Type B pancreatic cell (in vitro differentiated cells): Measurements from ENCODE around the gene MTMR3. TPM values are rescaled to one million over a fixed set of nuclear protein-coding genes. Genes with fewer than 3 reads are reported as not detected.

Experiments
- DNase-seq: peaks from one replicate; pipeline ENCODE4 v3.0.0; 2021; ENCODE audit warnings: mixed read lengths; ENCODE audit not compliant: unreplicated experiment; ENCODE audit errors: extremely low spot score
- H3K27ac Mint-ChIP-seq: 2 replicates; pipeline ENCODE4 v1.8.0; 2021; ENCODE audit warnings: mild to moderate bottlenecking, mixed read lengths
- H3K27me3 Mint-ChIP-seq: 2 replicates; pipeline ENCODE4 v1.8.0; 2021; ENCODE audit warnings: mixed read lengths
- H3K36me3 Mint-ChIP-seq: 2 replicates; pipeline ENCODE4 v1.8.0; 2021; ENCODE audit warnings: mixed read lengths
- H3K4me1 Mint-ChIP-seq: one replicate; pipeline ENCODE4 v1.8.0; 2021; ENCODE audit warnings: mixed read lengths; ENCODE audit not compliant: unreplicated experiment
- H3K4me3 Mint-ChIP-seq: 2 replicates; pipeline ENCODE4 v1.8.0; 2021; ENCODE audit warnings: mild to moderate bottlenecking, mixed read lengths
- H3K9me3 Mint-ChIP-seq: 2 replicates; pipeline ENCODE4 v1.8.0; 2021; ENCODE audit warnings: mixed read lengths
- CTCF ChIP-seq: fragments of 200-600 bp; sonication (generic); conservative IDR thresholded peaks from 2 replicates; pipeline ENCODE4 v1.5.0; 2021; ENCODE audit warnings: antibody characterized with exemption, mild to moderate bottlenecking
- total RNA-seq: library from RNA; stranded (reverse); gene quantifications from 2 replicates; pipeline ENCODE4 v1.2.1, GENCODE V29; 2021; ENCODE audit warnings: low replicate concordance

Gene MTMR3
- total RNA-seq, 1 donor from 2014 or later: 54.3 TPM

DNA sequence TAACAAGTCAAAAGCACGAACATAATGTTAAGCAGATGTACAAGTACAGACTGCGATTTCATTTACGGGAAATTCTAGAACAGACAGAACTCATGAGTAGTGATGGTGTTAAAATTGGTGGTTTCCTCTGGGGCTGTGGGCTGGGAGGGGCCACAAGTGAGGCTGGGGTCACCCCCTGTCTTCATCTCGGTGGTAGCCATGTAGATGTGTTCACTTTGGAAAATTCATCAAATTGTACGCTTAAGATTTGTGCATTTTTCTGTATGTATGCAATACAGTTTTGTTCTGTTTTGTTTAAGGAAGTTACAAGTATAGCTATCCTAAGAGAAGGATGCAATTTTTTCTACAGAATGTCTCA lies 44.4 kb upstream of the MTMR3 start:
- Mint-ChIP-seq H3K9me3 (no peaks in the 10 kb centered on the region), H3K4me3 (peak overlapping the region; percentile 90), H3K4me1 (peaks cover 17% of the 10 kb centered on the region), H3K27me3 (no peaks in the 10 kb centered on the region), H3K27ac (peak overlapping the region; percentile 88), H3K36me3 (no peaks in the 10 kb centered on the region)
- DNase-seq: no peak
- peak; percentile 29 for TF ChIP-seq CTCF

DNA sequence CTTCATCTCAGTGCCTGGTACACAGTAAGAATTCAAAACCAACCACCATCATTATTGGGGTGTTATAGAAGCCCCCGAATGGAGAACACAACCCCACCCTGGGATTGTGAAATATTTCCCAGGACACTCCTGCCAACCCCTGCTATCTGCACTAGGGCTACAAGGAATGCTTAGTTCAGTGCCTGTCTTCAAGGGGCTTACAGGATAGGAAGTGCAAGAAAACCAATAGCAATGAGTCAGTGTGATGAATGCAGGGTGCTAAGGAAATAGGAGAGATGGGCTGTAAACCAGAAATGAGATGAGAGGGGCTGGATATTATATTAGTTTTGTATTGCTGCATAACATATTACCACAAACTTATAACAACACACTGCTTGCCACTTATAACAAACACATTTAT lies 43.9 kb upstream of the MTMR3 start:
- TF ChIP-seq CTCF: no peak
- H3K4me3 Mint-ChIP-seq: peak overlapping the region; percentile 90
- DNase-seq: no peak
- H3K27me3 Mint-ChIP-seq: no peaks in the 10 kb centered on the region
- H3K4me1 Mint-ChIP-seq: peaks cover 17% of the 10 kb centered on the region
- H3K9me3 Mint-ChIP-seq: no peaks in the 10 kb centered on the region
- peak overlapping the region; percentile 88 for H3K27ac Mint-ChIP-seq
- no peaks in the 10 kb centered on the region for H3K36me3 Mint-ChIP-seq

DNA sequence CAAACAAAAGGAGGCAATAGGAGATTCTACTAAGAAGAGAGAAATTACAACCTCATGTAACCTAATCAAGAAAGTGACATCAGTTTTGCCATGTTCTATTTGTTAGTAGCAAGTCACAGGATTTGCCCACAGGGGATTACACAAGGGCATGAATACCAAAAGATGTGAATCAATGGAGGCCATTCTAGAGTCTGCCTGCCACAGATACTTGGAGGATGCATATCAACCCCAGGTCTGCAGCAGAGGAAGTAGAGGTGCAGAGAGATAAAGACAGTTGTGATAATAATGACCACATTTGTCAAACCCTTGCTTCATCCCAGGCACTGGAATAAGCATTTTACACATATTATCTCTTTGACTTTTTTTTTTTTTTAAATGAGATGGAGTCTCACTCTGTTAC lies 42.5 kb upstream of the MTMR3 start:
- Mint-ChIP-seq H3K4me3 (no peak overlapping the region), H3K4me1 (peaks cover 17% of the 10 kb centered on the region), H3K9me3 (peaks cover under 1% of the 10 kb centered on the region), H3K36me3 (no peaks in the 10 kb centered on the region), H3K27me3 (no peaks in the 10 kb centered on the region), H3K27ac (no peak overlapping the region)
- no peak for DNase-seq
- no peak for TF ChIP-seq CTCF

- Mint-ChIP-seq H3K36me3 (no peaks in the 10 kb centered on the region), H3K4me1 (peaks cover 7% of the 10 kb centered on the region), H3K9me3 (peaks cover 5% of the 10 kb centered on the region), H3K27me3 (no peaks in the 10 kb centered on the region), H3K27ac (no peak overlapping the region), H3K4me3 (no peak overlapping the region)
- DNase-seq: no peak
- TF ChIP-seq CTCF: no peak
Observed at GRCh38 chr22:29842172-29842571, 40.8 kb upstream of the MTMR3 start.

DNA sequence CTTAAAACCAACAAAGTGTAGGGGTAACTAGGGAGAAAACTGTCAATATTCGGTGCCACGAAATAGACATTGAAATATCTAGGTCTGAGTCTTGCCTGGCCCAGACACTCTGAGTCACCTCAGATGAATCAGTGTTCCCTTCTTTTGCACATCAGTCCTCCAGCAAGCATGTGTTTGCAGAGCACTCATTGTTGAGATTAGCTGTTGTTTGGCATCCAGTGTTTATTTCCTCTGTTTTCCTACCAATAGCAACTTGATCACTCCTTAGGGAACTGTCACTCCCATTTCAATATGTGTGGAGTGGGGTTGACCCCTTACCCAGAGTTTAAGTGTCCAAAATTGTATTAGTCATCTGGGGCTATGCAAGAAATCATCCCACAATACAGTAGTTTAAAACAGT lies 40.2 kb upstream of the MTMR3 start:
- no peak overlapping the region for H3K4me3 Mint-ChIP-seq
- peaks cover 7% of the 10 kb centered on the region for H3K4me1 Mint-ChIP-seq
- DNase-seq: no peak
- TF ChIP-seq CTCF: no peak
- H3K27ac Mint-ChIP-seq: no peak overlapping the region
- no peaks in the 10 kb centered on the region for H3K27me3 Mint-ChIP-seq
- peaks cover 5% of the 10 kb centered on the region for H3K9me3 Mint-ChIP-seq
- no peaks in the 10 kb centered on the region for H3K36me3 Mint-ChIP-seq

DNA sequence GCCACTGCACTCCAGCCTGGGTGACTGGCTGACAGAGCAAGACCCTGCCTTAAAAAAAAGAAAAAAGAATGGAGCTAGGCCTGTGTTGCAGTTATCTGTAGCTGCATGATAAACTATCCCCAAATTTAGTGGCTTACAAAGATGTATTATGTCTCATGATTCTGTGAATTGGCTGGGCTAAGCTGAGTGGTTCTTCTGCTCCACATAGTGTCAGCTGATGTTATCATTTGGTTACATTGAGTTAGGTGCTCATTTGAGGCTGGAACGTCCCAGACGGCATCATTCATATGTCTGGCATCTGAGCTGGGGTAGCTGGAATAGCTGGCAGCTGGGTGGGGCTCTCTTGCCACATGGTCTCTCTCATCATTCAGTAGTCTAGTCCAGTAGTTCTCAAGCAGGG lies 36.7 kb upstream of the MTMR3 start:
- Mint-ChIP-seq H3K4me3 (no peak overlapping the region), H3K9me3 (peaks cover 5% of the 10 kb centered on the region), H3K27me3 (no peaks in the 10 kb centered on the region), H3K36me3 (no peaks in the 10 kb centered on the region), H3K4me1 (peaks cover 10% of the 10 kb centered on the region), H3K27ac (no peak overlapping the region)
- DNase-seq: no peak
- no peak for TF ChIP-seq CTCF
